ENCODE data around the gene PRXL2B.

DNA sequence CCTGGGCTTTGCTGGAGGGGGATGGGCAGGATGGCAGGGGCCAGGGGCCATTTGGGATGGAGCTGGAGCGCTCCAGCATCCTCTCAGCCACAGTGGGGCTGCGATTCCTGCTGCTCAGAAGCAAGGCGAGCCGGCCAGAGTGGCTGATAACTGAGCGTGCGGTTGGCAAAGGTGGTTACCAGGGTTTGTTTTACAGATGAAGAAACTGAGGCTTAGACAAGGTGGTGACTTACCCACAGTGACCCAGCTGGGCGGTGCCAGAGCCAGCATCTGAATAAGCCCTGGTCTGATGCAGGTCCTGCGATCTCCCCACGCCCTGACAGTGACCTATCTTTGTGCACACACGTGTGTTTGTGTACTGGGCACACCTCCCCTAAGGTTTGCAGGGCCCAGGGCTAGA is 5.9 kb upstream of the PRXL2B start:
- TF ChIP-seq, protein P1, sequence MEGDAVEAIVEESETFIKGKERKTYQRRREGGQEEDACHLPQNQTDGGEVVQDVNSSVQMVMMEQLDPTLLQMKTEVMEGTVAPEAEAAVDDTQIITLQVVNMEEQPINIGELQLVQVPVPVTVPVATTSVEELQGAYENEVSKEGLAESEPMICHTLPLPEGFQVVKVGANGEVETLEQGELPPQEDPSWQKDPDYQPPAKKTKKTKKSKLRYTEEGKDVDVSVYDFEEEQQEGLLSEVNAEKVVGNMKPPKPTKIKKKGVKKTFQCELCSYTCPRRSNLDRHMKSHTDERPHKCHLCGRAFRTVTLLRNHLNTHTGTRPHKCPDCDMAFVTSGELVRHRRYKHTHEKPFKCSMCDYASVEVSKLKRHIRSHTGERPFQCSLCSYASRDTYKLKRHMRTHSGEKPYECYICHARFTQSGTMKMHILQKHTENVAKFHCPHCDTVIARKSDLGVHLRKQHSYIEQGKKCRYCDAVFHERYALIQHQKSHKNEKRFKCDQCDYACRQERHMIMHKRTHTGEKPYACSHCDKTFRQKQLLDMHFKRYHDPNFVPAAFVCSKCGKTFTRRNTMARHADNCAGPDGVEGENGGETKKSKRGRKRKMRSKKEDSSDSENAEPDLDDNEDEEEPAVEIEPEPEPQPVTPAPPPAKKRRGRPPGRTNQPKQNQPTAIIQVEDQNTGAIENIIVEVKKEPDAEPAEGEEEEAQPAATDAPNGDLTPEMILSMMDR (conservative IDR thresholded peaks at IDR 0.05 in 1 of 2, IDR thresholded peaks at IDR 0.05 in 1 of 2; ENCODE audit: extremely low read depth in 1 of 2, insufficient read depth in 1 of 2, low read depth in 1 of 2, low read length in 2 of 2) = no peak
- TF ChIP-seq EZH2 (IDR thresholded peaks at IDR 0.05; ENCODE audit: borderline replicate concordance, low read length) = no peak

All from mammary epithelial cell (primary cell).